ENCODE measurements around the gene TREH.

TREH gene

GRCh38 chr11:118645066-118645715, 34.3 kb downstream of the TREH start:
- FAIRE-seq: no peak

DNA sequence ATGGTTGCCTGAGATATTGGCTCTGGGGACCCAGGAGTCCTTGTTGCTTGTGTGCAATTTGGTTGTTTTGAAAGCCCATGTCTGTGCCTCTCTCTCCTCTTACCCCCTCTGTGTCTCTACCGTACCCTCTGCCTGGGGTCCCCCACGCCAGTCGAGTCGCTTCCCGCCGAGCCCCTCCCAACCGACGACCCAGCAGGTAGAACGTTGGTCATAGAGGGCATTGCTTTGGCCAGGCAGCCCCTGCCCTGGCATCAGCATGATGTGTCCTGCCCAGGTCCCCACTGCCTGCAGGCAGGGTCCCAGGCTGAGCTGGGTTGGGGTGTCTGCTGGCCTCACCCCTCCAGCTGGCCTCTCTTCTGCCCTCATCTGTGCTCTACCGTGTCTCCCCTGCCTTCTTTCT, 35.0 kb downstream of the TREH start:
- FAIRE-seq: no peak

- no peak for FAIRE-seq
Observed at GRCh38 chr11:118643995-118644345, 35.5 kb downstream of the TREH start.

DNA sequence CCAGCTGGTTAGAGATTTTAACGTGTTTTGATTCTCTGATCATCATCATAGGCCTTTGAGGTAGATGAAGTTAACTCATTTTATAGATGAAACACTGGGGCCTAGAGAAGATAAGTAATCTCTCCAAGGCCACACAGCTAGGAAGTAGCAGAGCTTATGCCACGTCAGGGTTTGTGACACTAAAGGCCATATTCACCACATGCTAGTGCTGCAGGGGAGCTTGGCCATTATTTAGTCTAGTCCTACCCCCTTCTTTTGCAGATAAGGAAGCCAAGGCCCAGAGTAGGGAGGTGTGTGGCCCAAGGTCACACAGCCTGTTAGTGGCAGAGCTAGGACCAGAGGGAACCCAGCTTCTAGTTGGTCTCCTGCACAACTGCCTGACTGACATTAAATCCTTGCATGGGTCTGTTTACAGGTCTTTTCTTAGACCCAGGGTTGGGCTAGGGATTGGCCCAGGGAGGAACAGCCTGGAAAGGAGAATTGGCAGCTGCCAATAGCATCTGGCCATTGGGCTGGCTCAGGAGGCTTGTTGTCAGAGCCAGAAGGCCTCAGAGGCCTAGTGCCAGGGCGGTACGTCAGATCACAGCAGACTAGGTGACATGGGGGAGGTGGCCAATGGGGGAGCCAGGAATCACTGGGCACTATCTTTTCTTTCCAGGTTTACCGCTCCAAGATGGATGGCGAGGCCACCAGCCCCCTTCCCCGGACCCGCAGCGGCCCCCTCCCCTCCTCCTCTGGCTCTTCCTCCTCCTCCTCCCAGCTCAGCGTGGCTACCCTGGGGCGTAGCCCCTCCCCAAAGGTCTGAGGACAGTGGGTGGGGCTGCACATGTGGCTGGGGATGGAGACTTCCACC, 36.1 kb downstream of the TREH start:
- FAIRE-seq: no peak

GRCh38 chr11:118641397-118642019, 37.9 kb downstream of the TREH start:
- FAIRE-seq: no peak

GRCh38 chr11:118640332-118641154, 38.9 kb downstream of the TREH start:
- FAIRE-seq: no peak

DNA sequence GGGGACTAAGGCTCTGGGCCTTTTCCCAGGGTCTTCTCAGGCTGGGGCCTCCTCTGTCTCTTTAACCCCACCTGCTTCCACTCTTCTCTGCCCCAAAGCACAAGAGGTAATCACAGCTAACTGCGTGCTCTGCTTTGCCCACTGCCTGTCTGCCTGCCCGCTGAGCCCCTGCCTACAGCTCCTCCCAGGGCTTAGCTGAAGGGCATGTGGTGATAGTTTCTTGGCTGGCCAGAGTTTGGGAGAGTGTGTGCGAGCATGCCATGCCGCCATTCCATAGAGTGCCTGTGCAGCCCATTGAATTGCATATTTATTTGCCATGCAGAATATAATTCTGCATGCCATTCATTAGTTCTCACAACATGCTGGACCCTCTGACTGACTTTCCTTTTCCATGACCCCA, 39.6 kb downstream of the TREH start:
- FAIRE-seq: no peak

GRCh38 chr11:118638726-118639125, 40.7 kb downstream of the TREH start:
- no peak for FAIRE-seq

DNA sequence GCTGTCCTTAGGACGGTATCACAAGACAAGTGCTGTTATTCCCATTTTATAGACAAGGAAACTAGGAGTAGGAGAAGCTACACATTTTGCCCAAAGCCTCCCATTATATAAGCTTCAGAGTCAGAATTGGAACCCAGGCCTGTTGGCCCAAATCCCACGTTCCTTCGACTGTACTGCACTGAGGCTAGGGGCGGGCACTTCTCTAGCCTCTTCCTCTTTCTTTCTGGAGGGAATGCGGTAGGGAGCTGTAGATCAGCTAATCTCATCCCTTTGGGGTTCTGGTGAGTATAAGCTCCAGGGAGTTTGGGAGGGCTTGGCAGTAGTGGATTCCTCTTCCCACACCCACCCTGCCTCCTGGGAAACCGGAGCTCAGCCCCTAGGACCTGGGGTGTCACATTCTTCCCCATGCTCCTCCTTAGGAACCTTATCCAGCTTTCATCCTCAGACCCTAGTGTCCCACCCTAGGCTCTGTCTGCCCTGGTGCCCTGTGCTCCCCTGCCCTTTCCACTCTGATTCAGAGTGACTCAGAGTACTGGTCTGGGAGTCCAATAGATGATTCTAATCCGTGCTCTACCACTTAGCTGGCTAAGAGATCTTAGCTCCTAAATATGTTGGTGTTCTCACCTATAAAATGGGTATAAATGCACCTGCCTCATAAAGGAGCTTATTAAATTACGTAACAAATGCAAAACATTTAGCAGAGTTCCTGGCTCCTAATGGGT, 42.7 kb downstream of the TREH start:
- FAIRE-seq: no peak

DNA sequence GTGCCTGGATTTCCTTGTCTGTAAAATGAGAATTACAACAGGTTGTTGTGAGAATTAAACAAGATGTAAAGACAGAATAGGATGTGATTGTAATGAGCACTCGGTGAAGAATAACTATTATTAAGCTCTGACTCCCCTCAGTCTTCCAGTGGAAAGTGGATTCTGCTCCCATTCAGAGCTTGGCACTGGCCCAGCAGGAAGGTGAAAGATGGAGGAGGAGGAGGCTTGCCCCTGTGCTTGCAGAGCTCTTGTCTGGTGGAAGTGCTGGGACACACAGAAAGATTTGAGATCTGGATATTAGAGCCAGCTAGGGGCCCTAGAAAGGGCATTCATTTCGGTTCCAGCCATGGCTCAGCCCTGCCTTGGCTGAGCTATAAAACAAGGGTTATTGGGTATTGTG, 43.8 kb downstream of the TREH start:
- no peak for FAIRE-seq

- FAIRE-seq: no peak
Observed at GRCh38 chr11:118635237-118635591, 44.2 kb downstream of the TREH start.

- no peak for FAIRE-seq
Observed at GRCh38 chr11:118634431-118635236, 44.8 kb downstream of the TREH start.

DNA sequence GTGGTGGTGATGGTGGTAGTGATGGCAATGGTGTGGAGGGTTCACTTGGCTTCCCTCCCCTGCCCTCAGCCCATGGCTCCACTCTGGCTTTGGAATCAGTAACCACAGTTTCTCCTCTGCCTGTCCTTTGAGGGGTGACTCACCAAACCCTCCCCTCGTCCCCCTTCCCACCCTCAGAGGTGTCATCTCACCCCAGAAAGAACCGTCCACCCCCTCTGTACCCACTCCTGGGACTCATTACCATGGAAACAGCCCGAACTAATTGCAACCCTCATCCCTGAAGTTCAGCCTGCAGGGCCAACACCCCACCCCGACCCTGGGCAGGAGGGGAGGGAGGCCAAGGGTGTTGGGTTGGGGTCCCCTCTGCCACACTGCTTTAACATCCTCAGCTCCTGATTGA, 45.5 kb downstream of the TREH start:
- no peak for FAIRE-seq

DNA sequence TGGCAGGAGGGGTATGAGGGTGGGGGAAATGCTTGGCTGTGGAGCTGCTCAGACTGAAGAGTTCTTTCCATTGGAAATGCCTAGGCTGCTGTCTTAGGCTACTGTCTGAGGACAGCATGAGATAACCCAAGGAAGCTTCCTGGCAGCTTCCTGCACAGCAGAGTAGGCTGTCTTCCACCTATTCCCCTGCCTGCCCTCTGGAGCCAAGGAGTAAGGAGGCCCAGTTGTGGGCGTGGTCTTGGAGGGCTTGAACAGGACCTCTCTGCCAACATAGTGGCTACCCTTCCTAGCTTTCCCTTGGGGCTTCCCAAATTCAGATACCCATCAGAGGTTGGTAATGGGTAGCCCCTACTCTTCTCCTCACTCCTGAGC, 46.1 kb downstream of the TREH start:
- no peak for FAIRE-seq

GRCh38 chr11:118632577-118633318, 46.7 kb downstream of the TREH start:
- no peak for FAIRE-seq

- FAIRE-seq: no peak
Observed at GRCh38 chr11:118631142-118631909, 48.1 kb downstream of the TREH start.

DNA sequence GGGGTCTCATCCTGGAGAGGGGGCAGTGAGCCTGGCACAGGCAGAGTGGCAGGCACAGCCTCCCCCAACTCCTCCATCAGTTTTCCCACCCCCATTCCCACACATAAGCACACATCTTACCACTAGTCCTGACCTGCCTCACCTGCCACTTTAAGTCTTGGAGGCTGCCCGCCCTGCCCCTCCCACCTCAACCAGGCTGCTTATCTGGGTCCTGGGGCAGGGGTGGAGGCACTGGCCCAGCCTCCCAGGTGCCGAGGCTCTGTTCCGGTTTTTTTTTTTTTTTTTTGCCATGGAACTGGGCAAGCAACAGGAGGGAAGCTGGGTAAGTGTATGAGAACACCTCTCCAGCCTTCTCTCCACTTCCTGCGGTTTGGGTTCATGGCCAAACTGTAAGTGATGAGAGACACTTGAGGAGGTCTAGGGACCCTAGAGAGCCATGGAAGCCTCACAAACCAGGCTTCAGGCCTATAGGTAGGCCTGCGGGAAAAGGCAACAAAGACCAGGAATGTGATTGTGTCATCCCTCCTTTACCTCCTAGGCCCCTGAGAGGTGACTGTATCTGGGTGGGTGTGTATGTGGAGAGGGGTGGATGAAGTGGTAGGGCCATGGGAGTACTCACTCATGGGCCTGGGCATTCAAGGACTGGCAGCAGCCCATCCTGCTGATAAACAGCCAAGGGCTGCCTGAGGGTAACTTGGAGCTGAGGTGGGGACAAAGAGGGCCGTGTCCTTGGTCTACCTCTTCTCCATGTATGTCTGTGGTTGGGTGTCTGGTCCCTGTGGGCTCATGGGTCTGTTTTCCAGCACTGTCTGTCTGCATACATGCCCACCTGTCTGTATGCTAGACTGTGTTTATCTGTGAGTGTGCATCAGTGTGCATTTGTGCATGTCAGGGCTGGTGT, 49.4 kb downstream of the TREH start:
- no peak for FAIRE-seq

GRCh38 chr11:118628861-118629549, 50.4 kb downstream of the TREH start:
- no peak for FAIRE-seq
